RPMI8226 (cell line): ENCODE results near the gene TMEM151A.
"Not testable (repeated sequence)": the region's sequence is repeated elsewhere in the genome, so short reads cannot be mapped to it uniquely, and the experiment has no call there.

ENCODE experiments used
- DNase-seq: peaks from one replicate; pipeline ENCODE4 v3.0.0-alpha.2; 2015

The TMEM151A gene

GRCh38 chr11:66291706-66292542, at the start of gene TMEM151A:
TSS of gene TMEM151A (plus strand) at chr11:66291894. CDS start at chr11:66292014, 120 bp downstream.
- DNase-seq: peak; percentile 56

GRCh38 chr11:66242095-66242765, 49.5 kb upstream of the TMEM151A start:
- peak; percentile 97 for DNase-seq

DNA sequence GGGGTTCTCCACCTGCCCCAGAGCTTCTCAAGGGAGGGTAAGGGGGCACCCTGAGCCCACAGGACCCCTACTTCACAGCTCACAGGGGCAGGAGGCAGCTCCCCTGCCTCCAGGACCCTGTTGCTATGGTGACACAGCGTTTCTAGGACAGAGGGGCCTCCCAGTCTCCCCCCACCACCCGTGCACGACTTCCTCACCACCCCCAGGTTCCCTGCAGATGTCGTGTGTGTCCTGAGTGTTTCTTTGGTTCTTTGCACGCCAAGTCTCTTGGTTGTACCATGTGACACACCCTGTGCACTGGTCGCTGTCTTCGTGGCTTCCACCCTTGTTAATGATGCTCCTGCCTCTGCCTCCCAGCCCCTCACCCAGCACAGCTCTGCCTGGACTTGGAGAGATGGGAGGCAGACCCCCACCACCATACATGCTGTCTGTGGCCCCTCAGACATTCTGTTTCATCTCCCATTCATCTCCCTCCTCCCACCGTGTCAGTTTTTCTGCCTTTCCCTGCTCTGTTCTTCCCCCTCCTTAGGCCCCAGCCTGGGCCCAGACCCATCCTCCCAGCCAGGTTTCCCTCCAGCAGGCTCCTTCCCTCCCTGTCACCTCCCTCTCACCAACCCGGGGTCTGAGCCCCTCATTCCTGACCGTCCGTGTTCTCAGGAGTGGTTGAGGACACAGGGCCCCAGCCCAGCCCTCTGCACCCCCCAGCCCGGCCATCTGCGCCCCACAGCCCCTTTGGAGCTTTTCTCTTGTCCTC, 47.7 kb upstream of the TMEM151A start:
- DNase-seq: no peak

- DNase-seq: no peak
Measured at GRCh38 chr11:66247295-66247694, 44.4 kb upstream of the TMEM151A start.

DNA sequence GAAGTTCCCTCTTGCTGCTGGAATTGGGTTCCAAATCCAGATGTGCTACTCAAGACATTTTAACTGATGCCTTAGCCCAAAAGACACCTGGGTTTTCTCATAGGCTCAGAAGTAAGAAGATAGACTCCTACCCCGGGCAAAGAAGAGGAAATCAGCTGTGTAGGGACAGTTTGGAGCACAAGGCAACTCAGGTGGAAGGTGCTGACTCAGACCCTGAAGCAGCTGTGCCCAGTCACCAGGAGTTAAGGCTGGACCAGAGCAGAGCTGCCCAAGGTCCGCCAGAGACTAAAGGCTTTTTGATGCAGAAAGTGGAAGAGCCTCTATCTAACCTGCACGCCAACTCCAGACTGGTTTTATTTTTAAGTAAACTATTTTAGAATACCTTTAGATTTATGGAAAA, 43.9 kb upstream of the TMEM151A start:
- peak; percentile 45 for DNase-seq

GRCh38 chr11:66248903-66249302, 42.8 kb upstream of the TMEM151A start:
- DNase-seq: no peak

DNA sequence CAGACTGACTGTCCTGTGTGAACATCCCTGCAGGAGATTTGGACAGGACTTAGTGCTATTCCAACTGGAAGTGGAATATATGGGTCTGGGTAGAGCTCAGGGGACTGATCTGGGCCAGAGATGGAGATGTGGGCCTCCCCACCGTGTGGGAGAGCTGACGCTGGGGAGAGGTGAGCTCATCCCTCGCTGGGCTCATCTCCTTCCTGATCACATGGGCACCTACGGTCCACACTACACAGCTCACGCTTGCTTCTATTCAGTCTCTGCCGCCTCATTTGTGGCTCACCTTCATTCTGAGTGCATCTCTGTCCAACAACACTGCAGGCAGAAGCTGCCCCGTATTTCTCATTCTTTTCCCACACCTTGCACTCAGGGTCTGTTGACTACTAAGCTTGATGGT, 39.9 kb upstream of the TMEM151A start:
- no peak for DNase-seq

GRCh38 chr11:66253081-66253480, 38.6 kb upstream of the TMEM151A start:
- DNase-seq: not testable (repeated sequence)

DNA sequence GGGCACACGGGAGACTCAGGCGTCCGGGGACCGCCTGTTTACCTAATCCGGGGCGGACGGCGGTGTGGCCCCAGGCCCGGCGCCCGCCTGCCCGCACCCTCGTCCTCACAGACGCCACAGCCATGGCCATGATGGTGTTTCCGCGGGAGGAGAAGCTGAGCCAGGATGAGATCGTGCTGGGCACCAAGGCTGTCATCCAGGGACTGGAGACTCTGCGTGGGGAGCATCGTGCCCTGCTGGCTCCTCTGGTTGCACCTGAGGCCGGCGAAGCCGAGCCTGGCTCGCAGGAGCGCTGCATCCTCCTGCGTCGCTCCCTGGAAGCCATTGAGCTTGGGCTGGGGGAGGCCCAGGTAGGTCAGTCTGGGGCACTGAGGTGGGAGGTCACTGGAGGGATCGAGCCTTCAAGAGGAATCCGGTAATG, 33.2 kb upstream of the TMEM151A start:
- no peak for DNase-seq

DNA sequence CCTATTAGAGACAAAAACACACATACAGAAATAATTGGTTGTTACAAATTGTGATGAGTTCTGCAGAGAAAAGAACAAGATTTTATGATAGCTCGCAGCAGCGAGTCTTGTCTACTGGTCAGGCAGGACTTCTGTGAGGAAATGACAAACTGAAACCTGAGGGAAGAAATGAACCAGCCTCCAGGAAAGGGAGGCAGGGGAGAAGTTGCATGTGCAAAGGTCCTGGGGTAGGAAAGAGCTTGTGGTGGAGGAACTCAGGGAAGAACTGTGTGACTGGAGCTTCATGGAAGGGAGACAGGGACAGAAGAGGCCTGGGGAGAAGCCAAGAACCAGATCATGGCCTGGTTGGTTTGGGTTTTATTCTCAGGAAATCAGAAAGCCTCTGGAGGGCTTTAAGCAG, 32.5 kb upstream of the TMEM151A start:
- no peak for DNase-seq

DNA sequence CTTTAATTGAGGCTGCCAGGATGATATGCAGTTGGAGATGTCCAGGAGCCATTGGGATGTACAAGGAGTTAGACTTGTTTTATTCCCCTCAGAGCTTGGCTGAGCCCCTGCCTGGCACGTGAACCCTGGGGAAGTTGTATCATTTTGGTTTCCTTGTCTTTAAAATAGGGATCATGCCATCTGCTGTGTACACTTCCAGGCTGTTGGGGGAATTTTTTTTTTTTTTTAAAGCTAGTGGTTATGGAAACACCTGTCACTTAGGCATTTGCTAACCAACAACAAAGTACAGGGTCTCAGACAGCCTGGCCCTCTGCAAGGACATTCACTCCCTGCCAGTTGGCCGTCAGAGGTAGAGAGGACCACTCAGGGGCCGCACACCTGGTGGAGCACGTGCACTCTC, 31.7 kb upstream of the TMEM151A start:
- DNase-seq: no peak

DNA sequence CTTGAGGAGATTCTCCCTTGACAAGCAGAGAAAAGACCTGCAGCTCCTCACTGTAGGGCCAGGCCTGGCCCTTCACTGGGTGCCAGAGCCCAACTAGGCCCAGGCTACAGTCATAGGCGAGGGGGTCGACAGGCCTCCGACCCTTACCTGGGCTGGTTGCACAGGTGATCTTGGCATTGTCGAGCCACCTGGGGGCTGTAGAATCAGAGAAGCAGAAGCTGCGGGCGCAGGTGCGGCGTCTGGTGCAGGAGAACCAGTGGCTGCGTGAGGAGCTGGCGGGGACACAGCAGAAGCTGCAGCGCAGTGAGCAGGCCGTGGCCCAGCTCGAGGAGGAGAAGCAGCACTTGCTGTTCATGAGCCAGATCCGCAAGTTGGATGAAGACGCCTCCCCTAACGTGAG, 30.1 kb upstream of the TMEM151A start:
- DNase-seq: no peak

DNA sequence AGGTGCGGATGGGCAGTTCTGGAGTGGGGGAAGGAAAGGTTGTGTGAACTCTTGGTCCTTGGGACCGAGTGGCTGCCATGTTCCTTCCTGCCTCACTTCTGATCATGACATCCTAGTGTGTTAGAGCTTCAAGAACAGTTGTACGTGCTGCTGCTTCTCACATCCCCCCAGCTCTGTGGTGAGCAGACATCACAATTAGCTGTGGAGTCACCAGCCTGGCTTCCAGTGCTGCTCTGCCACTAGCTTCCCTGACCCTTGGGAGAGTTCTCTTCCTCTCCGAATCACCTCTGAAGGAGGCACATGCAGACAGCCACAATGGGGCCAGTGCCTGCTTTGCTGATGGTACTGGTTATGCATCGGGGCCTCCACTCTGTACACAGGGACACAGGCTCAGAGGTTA, 29.5 kb upstream of the TMEM151A start:
- DNase-seq: no peak

GRCh38 chr11:66262696-66263095, 29.0 kb upstream of the TMEM151A start:
- DNase-seq: no peak

DNA sequence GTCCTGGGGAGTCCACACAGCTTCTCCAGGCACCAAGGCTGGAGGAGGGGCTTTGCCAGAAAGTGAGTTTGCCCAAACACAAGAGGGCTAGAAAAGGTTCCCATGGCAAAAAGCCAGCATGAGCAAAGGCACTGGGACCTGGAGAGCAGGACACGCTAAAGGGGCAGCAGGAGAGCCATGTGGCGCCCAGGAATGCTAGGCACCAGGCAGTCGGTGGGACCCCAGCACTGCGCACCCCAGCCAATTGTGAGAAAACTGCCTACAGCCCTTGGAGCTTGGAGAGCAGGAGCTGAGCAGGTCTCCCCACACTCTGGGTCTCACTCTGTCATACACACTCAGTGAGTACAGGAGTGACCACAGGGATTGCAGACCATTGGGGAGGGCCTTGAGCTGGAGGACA, 28.5 kb upstream of the TMEM151A start:
- no peak for DNase-seq

DNA sequence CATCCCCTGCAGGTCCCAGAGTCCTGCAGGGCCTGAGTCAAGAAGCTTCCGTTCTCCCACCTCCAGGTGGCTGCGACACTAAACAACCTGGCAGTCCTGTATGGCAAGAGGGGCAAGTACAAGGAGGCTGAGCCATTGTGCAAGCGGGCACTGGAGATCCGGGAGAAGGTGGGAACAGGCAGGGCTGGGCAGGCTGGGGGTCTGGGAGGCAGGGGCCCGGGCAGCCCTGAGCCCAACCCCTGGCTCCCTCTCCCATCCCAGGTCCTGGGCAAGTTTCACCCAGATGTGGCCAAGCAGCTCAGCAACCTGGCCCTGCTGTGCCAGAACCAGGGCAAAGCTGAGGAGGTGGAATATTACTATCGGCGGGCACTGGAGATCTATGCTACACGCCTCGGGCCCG, 27.9 kb upstream of the TMEM151A start:
- no peak for DNase-seq

DNA sequence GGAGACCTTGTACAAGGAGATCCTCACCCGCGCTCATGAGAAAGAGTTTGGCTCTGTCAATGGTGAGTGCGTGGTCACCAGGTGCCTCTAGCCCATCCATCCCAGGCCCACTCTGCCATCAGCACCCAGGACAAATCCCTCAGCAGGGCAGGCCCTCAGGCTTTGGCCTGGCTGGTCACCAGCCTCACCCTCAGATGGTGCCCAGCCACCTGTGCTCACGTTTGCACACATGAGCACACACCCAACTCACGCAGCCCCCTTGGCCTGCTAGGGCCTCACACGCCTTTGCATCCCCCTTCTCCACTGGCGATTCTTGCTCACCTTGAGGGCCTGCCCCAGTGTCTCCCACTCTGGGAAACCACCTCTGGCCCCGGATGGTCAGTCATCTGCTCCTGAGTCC, 27.3 kb upstream of the TMEM151A start:
- no peak for DNase-seq

GRCh38 chr11:66264914-66265313, 26.8 kb upstream of the TMEM151A start:
- peak; percentile 57 for DNase-seq

- DNase-seq: no peak
Measured at GRCh38 chr11:66265531-66266377, 25.9 kb upstream of the TMEM151A start.

DNA sequence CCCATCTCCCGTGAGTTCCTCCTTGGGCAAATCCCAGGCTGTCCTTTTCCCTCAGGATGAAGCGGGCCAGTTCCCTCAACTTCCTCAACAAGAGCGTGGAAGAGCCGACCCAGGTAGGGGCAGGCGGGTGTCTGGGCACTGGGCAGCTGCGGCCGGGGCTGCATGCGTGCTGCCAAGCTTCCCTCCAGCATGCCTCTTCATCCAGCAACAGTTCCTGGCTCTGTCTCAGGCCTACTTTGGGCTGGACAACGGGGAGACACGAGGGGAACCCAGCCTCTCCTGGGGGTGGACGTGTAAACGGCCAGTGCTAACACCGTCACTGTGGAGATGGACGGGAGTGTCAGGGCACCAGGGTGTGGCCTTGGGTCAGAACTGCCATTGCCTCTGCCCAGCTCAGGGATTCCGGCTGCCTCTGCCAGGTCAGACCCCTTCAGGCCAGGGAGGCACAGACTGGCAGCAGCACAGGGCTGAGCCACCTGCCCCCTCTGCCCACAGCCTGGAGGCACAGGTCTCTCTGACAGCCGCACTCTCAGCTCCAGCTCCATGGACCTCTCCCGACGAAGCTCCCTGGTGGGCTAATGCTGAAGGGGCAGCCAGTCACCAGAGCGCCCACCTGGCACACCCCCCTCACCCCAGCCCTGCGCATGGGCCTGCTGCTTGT, 25.2 kb upstream of the TMEM151A start:
- DNase-seq: no peak

- DNase-seq: no peak
Measured at GRCh38 chr11:66267039-66267378, 24.7 kb upstream of the TMEM151A start.
